GM23338 (cell line): ENCODE results near the gene P2RY4.
"Not testable (repeated sequence)": the region's sequence is repeated elsewhere in the genome, so short reads cannot be mapped to it uniquely, and the experiment has no call there.

Source experiments
- CREB1 ChIP-seq: fragments of 250-450 bp; sonication (Bioruptor Pico); IDR thresholded peaks from 2 replicates; pipeline ENCODE4 v1.5.0; 2020; ENCODE audit warnings: low read depth, mild to moderate bottlenecking, moderate library complexity
- EZH2 ChIP-seq: fragments of 200-600 bp; sonication (generic); IDR thresholded peaks from one replicate; pipeline ENCODE4 v1.8.0; 2017; ENCODE audit warnings: antibody characterized with exemption, mild to moderate bottlenecking, low read depth; ENCODE audit not compliant: unreplicated experiment
- EZH2phosphoT487 ChIP-seq: fragments of 200-600 bp; sonication (generic); IDR thresholded peaks from one replicate; pipeline ENCODE4 v1.8.1; 2018; ENCODE audit warnings: antibody characterized with exemption; ENCODE audit not compliant: unreplicated experiment
- TF ChIP-seq, protein P1 (sequence below): IDR thresholded peaks from 2 replicates; pipeline ENCODE4 v1.6.1; 2016; ENCODE audit warnings: antibody characterized with exemption
- TF ChIP-seq, protein P2 (sequence below), 2 experiments: fragments of 200-600 bp in 1 of 2; sonication (generic) in 1 of 2; conservative IDR thresholded peaks; 2 replicates each; pipeline versions ENCODE4 v1.5.1 to v1.6.1; 2016 to 2017; ENCODE audit warnings: antibody characterized with exemption in 2 of 2, low read depth in 2 of 2, mild to moderate bottlenecking in 2 of 2, moderate library complexity in 1 of 2

DNA sequence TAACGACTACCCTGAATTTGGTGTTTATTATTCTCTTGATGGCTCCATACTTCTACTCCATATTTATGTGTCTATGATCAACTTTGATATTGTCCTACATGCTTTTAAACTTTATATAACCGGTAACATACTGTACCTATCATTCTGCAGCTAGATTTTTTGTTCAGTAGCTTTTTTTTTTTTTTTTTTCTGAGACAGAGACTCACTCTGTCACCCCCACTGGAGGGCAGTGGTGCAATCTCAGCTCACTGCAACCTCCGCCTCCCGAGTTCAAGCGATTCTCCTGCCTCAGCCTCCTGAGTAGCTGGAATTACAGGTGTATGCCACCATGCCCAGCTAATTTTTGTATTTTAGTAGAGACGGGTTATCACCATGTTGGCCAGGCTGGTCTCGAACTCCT is 14.0 kb upstream of the P2RY4 start:
- not testable (repeated sequence) for TF ChIP-seq EZH2; EZH2phosphoT487; CREB1 (CRISPR knock-in tag)
- TF ChIP-seq, protein P1, sequence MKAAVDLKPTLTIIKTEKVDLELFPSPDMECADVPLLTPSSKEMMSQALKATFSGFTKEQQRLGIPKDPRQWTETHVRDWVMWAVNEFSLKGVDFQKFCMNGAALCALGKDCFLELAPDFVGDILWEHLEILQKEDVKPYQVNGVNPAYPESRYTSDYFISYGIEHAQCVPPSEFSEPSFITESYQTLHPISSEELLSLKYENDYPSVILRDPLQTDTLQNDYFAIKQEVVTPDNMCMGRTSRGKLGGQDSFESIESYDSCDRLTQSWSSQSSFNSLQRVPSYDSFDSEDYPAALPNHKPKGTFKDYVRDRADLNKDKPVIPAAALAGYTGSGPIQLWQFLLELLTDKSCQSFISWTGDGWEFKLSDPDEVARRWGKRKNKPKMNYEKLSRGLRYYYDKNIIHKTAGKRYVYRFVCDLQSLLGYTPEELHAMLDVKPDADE = not testable (repeated sequence)
- TF ChIP-seq, protein P2, sequence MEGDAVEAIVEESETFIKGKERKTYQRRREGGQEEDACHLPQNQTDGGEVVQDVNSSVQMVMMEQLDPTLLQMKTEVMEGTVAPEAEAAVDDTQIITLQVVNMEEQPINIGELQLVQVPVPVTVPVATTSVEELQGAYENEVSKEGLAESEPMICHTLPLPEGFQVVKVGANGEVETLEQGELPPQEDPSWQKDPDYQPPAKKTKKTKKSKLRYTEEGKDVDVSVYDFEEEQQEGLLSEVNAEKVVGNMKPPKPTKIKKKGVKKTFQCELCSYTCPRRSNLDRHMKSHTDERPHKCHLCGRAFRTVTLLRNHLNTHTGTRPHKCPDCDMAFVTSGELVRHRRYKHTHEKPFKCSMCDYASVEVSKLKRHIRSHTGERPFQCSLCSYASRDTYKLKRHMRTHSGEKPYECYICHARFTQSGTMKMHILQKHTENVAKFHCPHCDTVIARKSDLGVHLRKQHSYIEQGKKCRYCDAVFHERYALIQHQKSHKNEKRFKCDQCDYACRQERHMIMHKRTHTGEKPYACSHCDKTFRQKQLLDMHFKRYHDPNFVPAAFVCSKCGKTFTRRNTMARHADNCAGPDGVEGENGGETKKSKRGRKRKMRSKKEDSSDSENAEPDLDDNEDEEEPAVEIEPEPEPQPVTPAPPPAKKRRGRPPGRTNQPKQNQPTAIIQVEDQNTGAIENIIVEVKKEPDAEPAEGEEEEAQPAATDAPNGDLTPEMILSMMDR (conservative IDR thresholded peaks at IDR 0.05; ENCODE audit: low read depth in 2 of 2) = not testable (repeated sequence)
